C4-2B (cell line): ENCODE data around the gene GATAD2B.
A peak's percentile ranks its signal among the peaks of the same experiment; 100 is the strongest.

Experiments
- H3K27ac ChIP-seq: fragments of 450-650 bp; 2 replicates; pipeline ENCODE4 v1.5.1; 2017
- CTCF ChIP-seq: fragments of 450-650 bp; conservative IDR thresholded peaks from 2 replicates; pipeline ENCODE4 v1.5.1; 2017; ENCODE audit warnings: mild to moderate bottlenecking
- ZFX ChIP-seq: fragments of 450-650 bp; IDR thresholded peaks from 2 replicates; pipeline ENCODE4 v1.6.1; 2017

The GATAD2B gene

GRCh38 chr1:153774780-153775457, 147.9 kb downstream of the GATAD2B start, which contains the start of gene SLC27A3:
Gene SLC27A3 (plus strand): TSS chr1:153775407. CDS start chr1:153775498, 91 bp downstream.
- peak within 1 kb of the TSS; percentile 45 for H3K27ac ChIP-seq
- TF ChIP-seq CTCF (no peak), ZFX (no peak)

- no peak overlapping the region for H3K27ac ChIP-seq
- no peak for TF ChIP-seq CTCF
- no peak for TF ChIP-seq ZFX
These were observed 148.7 kb downstream of the GATAD2B start for GRCh38 chr1:153774026-153774595.

GRCh38 chr1:153773096-153773921, 149.5 kb downstream of the GATAD2B start:
- H3K27ac ChIP-seq = no peak overlapping the region
- no peak for TF ChIP-seq CTCF
- TF ChIP-seq ZFX = no peak

- H3K27ac ChIP-seq = no peak overlapping the region
These were observed 150.8 kb downstream of the GATAD2B start for GRCh38 chr1:153771841-153772593.

GRCh38 chr1:153771261-153771660, 151.5 kb downstream of the GATAD2B start:
- H3K27ac ChIP-seq = no peak overlapping the region
- TF ChIP-seq CTCF = no peak
- TF ChIP-seq ZFX = no peak

More at GRCh38 chr1:153771841-153772593, 150.8 kb downstream of the GATAD2B start:
- TF ChIP-seq CTCF = no peak
- no peak for TF ChIP-seq ZFX

- TF ChIP-seq CTCF (no peak), ZFX (no peak)
- H3K27ac ChIP-seq = no peak overlapping the region
These were observed 152.0 kb downstream of the GATAD2B start for GRCh38 chr1:153770797-153771196.
